Stimulated activated CD8-positive, alpha-beta memory T cell treated with anti-CD3 and anti-CD28 coated beads, Interleukin-7, amount 100 ng/mL, for 4 hours (primary cell): ENCODE results near the gene ENO2.

Experiments
- DNase-seq, 2 donors: peaks; one replicate each; pipeline ENCODE4 v3.0.0-alpha.2; 2020; ENCODE audit warnings: low read depth in 2 of 2

Gene ENO2

GRCh38 chr12:6948873-6949594 lies 34.7 kb downstream of the ENO2 start:
- DNase-seq, result no peak

GRCh38 chr12:6950401-6950801 lies 36.0 kb downstream of the ENO2 start:
- no peak for DNase-seq

GRCh38 chr12:6950811-6951540 lies 36.6 kb downstream of the ENO2 start, which contains the start of gene PTPN6:
TSS of gene PTPN6 (plus strand) at chr12:6951356. CDS start at chr12:6951513, 157 bp downstream.
- DNase-seq, result peak; percentile 62 to 71

- no peak for DNase-seq
These were observed 37.3 kb downstream of the ENO2 start for GRCh38 chr12:6951551-6952120.

- no peak for DNase-seq
These were observed 37.9 kb downstream of the ENO2 start for GRCh38 chr12:6952121-6952862.

GRCh38 chr12:6952863-6953441 lies 38.6 kb downstream of the ENO2 start:
- no peak for DNase-seq

- DNase-seq, result peak; percentile 83 to 93
These were observed 39.3 kb downstream of the ENO2 start for GRCh38 chr12:6953442-6954315.

GRCh38 chr12:6954316-6955107 lies 40.1 kb downstream of the ENO2 start:
- no peak for DNase-seq

- no peak for DNase-seq
These were observed 41.0 kb downstream of the ENO2 start for GRCh38 chr12:6955108-6956020.

GRCh38 chr12:6956021-6956727 lies 41.8 kb downstream of the ENO2 start:
- DNase-seq, result no peak

- DNase-seq, result no peak
These were observed 42.8 kb downstream of the ENO2 start for GRCh38 chr12:6957151-6957701.

- no peak for DNase-seq
These were observed 43.6 kb downstream of the ENO2 start for GRCh38 chr12:6957741-6958608.

- DNase-seq, result no peak
These were observed 44.3 kb downstream of the ENO2 start for GRCh38 chr12:6958609-6959057.

- peak; percentile 63 to 66 for DNase-seq
These were observed 44.9 kb downstream of the ENO2 start for GRCh38 chr12:6959058-6959804.

GRCh38 chr12:6959805-6960592 lies 45.6 kb downstream of the ENO2 start:
- no peak for DNase-seq
